ENCODE data around the gene GPATCH4. TPM values are rescaled to one million over a fixed set of nuclear protein-coding genes. Genes with fewer than 3 reads are reported as not detected.
A peak's percentile ranks its signal among the peaks of the same experiment; 100 is the strongest.
"Not testable (repeated sequence)": the region's sequence is repeated elsewhere in the genome, so short reads cannot be mapped to it uniquely, and the experiment has no call there.

The GPATCH4 gene
- total RNA-seq (2014; rRNA removed; shearing (Covaris generic)), result 17.2 and 23.8 TPM in 2 replicates

- DNase-seq (ENCODE audit: low read depth), result peak; percentile 91
These were observed at the start of gene GPATCH4 for GRCh38 chr1:156601122-156601830. GPATCH4 (minus strand) TSS chr1:156601479.

DNA sequence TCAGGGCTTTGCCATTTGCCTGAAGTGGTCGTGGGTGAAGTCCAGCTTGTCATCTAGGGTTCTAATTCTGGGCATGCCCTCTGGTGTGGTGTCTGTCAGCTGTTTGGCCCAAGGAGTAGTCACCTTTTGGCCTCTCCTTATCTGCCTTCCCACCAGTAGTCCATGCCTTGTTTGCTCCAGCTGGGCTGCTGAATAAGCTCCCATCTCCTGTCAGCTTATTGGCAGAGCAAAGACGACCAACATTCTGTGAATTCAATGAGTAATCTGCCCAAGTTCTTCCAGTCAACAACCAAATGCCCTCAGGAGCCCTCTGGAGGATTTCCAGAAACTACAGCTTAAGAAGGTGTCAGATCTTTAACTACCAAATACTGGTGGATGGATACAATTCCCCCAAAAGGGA is 47.7 kb upstream of the GPATCH4 start:
- DNase-seq (ENCODE audit: low read depth), result peak; percentile 35

GRCh38 chr1:156648496-156648895 is 47.2 kb upstream of the GPATCH4 start:
- DNase-seq (ENCODE audit: low read depth), result no peak

- no peak for DNase-seq (ENCODE audit: low read depth)
These were observed 46.1 kb upstream of the GPATCH4 start for GRCh38 chr1:156647351-156647750.

DNA sequence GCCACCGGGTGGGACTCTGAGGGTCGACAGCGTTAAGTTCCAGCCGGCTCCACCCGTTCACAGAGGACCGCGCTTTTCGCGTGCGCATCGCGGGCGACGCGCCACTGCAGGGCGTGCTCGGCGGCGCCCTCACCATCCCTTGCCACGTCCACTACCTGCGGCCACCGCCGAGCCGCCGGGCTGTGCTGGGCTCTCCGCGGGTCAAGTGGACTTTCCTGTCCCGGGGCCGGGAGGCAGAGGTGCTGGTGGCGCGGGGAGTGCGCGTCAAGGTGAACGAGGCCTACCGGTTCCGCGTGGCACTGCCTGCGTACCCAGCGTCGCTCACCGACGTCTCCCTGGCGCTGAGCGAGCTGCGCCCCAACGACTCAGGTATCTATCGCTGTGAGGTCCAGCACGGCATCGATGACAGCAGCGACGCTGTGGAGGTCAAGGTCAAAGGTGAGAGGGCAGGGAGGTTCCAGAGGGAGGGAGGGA is 45.5 kb upstream of the GPATCH4 start:
- DNase-seq (ENCODE audit: low read depth), result no peak

DNA sequence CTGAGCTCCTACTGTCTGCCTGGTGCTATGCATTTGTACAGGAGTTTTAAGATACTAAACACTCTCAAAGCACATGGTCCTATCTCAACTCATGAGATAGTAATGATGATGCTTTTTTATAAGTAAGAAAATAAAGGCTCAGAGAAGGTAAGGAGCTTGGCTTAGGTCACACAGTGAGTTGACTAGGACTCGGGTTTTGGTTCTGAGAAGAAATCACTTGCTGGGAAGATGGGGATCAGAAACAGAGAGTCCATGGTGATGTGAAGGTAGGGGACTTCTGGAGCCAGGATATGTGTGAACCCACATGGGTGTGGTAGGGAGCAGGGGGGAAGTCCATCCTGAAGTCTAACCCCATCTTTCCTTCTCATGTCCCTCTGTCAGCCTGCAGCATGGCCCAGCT is 44.4 kb upstream of the GPATCH4 start:
- no peak for DNase-seq (ENCODE audit: low read depth)

- no peak for DNase-seq (ENCODE audit: low read depth)
These were observed 43.8 kb upstream of the GPATCH4 start for GRCh38 chr1:156645056-156645455.

DNA sequence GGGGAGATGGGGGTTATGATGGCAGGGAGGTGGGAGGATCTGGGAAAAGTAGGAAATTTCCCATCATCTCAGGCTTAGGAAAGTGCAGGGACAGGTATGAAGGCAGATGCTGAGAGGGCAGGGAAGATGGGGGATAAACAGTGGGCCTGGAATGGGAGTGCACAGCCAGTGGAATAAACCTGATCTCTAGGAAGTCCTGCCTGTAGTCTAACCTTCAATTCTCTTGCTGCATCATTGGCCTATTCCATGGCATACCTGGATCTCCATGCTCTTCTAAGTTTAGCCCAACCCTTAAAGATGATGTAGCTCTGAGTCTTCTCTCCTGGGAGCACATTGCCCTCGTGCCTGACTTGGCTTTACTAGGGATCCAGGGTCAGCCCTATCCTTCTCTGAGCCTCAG is 43.4 kb upstream of the GPATCH4 start:
- DNase-seq (ENCODE audit: low read depth), result no peak

DNA sequence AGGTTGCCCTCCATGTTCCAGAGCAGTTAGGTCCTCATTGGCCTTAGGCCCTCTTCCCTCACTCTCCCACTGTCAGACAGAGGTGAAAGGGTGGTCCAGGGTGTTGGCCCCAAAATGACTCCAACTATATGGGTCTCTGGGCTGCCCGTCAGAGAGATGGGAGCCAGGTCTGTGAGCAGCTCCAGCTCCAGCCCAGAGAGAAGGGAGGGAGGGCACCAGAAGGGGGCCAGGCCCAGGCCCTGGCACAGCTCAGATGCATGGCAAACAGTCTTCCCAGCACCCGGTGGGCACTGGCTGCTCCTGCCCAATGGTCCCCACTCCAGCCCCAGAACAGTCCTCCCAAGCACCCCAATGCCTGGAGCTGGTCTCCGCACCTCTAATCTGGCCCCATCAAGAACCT is 42.9 kb upstream of the GPATCH4 start:
- DNase-seq (ENCODE audit: low read depth), result no peak

GRCh38 chr1:156643778-156644092 is 42.5 kb upstream of the GPATCH4 start:
- no peak for DNase-seq (ENCODE audit: low read depth)

GRCh38 chr1:156643049-156643777 is 41.9 kb upstream of the GPATCH4 start:
- no peak for DNase-seq (ENCODE audit: low read depth)

- no peak for DNase-seq (ENCODE audit: low read depth)
These were observed 41.2 kb upstream of the GPATCH4 start for GRCh38 chr1:156642265-156643048.

DNA sequence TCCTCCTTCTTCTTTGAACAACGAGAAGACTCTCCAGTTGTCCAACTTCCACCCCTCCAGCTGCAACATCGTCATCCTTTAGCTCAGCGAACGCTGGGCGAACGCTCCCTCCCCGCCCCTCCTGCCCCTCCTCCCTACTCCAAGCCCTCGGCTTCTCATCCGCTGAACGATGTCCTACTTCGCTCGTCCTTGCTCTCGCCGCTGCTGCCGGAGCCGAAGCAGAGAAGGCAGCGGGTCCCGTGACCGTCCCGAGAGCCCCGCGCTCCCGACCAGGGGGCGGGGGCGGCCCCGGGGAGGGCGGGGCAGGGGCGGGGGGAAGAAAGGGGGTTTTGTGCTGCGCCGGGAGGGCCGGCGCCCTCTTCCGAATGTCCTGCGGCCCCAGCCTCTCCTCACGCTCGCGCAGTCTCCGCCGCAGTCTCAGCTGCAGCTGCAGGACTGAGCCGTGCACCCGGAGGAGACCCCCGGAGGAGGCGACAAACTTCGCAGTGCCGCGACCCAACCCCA is 40.5 kb upstream of the GPATCH4 start, which contains the start of gene BCAN:
Gene BCAN (plus strand): TSS at position 357 of the 504 bp plus-strand sequence. CDS start 3,938 bp downstream, outside the sequence.
- no peak for DNase-seq (ENCODE audit: low read depth)

DNA sequence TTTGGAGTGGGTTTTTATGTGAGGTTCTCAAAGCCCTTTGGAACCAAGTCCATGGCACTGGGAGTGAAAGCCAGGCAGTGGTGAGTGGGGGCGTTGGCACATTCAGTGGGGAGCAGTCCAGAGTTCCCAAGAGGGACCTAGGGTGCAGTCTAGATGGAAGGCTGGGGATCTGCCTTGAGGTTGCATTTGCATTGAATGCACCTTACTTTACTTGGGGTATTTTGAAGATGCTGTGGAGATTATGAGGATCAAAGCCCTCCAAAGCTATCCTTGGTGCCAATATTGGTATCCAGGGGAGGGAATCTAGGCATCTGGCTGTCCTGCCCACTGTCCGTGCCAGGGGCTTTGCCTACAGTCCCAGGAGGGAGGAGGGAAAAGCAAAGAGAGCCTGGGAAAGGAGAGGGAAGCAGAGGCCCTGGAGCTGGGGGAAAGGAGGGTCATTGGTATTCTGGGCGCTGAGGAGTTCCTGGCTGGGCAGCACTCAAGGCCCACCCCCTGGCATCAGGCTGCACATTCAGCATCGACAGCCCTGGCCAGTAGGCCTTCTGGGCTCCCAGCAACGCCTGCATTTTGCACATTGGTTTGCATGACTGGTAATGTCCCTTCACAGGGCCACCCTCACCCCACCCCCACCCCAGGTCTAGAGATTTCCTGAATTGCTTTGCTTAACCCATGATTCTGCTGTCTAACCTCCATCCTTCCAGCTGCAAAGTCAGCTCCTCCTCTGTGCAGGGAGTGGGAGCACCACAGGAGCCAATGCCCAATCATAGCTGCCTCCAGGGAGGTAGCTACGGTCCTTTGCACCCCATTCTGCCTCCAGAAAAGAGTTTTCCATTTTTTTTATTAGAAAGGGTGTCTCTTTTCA is 39.8 kb upstream of the GPATCH4 start:
- DNase-seq (ENCODE audit: low read depth), result no peak

DNA sequence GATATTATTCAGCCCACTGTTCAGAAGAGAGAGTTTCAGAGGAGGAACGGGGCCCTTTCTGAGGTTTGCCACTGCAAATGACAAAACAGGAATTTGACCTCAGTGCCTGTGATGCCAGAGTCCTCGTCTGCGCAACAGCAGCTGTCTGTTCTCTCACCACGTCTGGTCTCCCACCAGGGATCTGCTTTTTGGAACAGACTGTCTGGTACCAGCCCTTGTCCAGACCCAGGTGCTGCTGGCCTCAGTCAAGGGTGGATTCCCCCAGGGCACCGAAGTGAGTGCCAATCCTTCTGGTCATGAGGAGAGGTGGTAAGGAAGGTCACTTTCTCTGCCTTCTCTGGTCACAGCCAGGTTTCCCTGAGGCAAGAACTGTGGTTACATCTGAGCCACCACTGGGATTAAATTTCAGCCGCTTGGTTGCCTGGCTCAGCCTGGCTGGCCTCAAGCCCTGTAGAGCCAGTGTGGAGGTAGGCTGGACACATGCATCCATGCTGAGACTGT is 38.4 kb upstream of the GPATCH4 start:
- DNase-seq (ENCODE audit: low read depth), result peak; percentile 93

DNA sequence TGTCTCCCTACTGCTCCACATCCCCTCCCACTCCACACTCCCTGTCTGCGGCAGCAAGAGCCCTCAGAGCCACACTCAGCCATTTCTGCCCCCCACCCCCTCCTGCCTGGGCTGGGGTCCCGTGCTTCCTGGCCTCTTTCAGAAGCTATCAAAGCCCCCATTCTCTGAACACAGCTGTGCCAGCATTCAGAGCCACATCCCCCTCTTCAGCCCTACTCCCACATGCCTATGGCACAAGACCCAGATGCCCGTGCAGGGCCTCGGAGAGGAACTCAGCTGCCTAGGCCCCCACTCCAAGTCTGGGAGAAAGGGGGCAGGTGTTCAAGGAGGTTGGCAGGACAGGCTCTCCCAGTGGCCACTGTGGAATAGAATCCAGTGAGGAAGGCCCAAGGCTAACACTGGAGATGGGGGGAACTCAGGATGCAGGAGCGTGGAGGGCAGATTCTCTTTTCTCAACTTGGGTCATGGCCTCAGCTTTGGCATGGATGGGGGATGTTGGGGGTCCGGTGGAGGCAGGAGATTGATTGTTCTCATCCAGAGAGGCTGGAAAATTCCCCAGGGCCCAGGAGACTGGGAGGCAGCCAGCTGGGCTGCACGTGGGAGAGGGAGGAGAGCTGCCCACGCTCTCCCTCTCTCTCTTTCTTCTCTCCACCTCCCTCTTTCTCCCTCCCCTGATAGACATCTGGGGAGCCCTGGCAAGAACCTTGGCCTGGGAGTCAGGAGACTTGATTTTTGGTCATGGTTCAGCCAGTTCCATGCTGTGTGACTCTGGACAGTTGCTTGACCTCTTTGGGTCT is 37.1 kb upstream of the GPATCH4 start:
- no peak for DNase-seq (ENCODE audit: low read depth)

- no peak for DNase-seq (ENCODE audit: low read depth)
These were observed 31.1 kb upstream of the GPATCH4 start for GRCh38 chr1:156632355-156632754.

GRCh38 chr1:156631152-156631551 is 29.9 kb upstream of the GPATCH4 start:
- not testable (repeated sequence) for DNase-seq (ENCODE audit: low read depth)

DNA sequence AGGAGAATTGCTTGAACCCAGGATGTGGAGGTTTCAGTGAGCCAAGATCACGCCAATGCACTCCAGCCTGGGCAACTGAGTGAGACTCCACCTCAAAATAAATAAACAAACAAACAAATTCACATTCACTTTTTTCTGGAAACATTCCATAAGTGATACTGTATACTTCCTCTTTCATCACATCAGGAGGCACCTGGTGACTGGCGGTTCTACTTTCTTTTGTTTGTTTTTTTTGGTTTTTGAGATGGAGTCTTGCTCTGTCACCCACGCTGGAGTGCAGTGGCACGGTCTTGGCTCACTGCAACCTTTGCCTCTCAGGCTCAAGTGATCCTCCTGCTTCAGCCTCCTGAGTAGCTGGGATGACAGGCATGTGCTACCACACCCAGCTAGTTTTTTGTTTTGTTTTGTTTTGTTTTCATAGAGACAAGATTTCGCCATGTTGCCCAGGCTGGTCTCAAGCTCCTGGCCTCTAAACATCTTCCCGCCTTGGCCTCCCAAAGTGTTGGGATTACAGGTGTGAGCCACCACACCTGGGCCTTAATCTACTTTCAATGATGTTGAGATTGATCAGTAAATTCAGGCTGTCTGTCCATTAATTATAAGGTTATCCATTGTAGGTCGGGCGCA is 28.7 kb upstream of the GPATCH4 start:
- DNase-seq (ENCODE audit: low read depth), result no peak
